ENCODE measurements around the gene ZFYVE26.
"Not testable (repeated sequence)": the region's sequence is repeated elsewhere in the genome, so short reads cannot be mapped to it uniquely, and the experiment has no call there.

ZFYVE26 gene

DNA sequence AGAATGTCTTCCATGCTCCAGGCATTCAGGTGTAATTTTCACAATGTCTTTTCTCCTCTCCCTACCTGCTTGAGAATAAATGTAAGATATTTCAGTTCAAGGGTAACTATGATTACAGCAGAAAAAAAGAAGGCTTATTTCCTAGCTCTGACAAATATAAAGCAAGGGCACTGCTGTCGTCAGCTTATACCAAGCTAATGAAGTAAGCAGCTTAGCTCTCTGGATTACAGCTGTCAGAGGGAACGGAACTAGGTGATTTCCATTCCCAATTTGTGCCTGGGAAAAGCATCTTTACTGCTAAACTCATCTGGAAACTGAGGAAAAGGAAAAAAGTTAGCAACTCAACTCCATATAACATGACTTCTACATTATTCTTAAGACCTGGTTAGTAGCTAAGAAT, 56.5 kb downstream of the ZFYVE26 start:
- no peak for DNase-seq (ENCODE audit: low read depth in 1 of 2, low spot score in 1 of 2)

- DNase-seq (ENCODE audit: low read depth in 1 of 2, low spot score in 1 of 2) = no peak
These were observed 59.2 kb downstream of the ZFYVE26 start for GRCh38 chr14:67757175-67757574.

GRCh38 chr14:67756496-67756895, 59.9 kb downstream of the ZFYVE26 start:
- no peak for DNase-seq (ENCODE audit: low read depth in 1 of 2, low spot score in 1 of 2)

DNA sequence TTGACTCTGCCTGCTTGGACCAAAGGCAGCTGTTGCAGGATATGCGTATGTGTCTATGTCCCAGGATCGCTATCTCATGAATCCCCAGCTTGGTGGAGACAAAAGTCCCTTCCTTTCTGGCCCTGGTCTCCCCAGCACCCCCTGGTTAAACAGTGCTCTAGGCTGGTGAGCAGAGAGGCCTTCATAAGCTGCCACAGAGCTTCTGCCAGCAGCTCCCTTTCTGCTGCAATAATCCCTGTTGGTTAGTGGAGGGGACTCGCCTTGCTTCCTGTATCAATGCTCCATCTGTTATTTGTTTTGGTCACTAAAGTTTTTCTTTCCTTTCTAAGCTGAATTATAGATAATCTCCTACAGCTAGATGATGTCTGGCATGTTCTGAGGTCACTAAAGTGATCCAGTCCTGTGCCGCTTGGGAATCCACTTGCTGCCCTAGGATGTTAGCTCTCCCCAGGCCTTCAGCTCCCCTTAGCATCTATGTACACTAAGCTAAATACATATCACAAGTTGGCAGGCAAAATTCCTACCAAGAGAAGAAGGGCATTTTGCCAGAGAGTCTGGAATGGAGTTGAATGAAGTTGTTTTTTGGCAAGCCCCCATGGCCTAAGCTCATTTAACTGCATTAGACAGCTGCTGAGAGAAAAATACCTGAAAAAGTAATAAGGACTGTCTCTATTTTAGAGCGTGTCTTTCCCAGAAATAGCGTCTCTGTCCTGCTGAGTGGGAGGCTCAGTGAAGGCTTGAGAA, 66.9 kb downstream of the ZFYVE26 start:
- no peak for DNase-seq (ENCODE audit: low read depth in 1 of 2, low spot score in 1 of 2)

GRCh38 chr14:67748312-67748711, 68.1 kb downstream of the ZFYVE26 start:
- DNase-seq (ENCODE audit: low read depth in 1 of 2, low spot score in 1 of 2) = no peak

- DNase-seq (ENCODE audit: low read depth in 1 of 2, low spot score in 1 of 2) = no peak
These were observed 69.5 kb downstream of the ZFYVE26 start for GRCh38 chr14:67746927-67747326.

DNA sequence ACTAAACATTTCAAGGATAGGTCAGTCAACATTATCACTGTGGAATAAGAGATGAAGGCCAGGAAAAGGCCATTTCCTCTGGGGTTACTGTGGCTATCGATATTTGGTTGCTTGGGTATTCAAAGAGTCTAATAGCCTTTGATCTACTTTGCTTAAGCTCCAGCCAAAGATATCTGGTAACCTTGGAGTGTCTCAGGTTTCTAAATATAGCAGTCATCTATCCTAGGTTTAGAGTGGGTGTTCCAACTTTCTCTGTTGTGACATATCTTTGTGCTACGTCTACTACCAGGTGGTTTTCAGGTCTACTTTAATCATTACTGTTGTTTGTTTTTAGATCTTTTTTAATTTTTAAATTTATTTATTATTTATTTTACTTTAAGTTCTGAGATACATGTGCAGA, 72.3 kb downstream of the ZFYVE26 start:
- DNase-seq (ENCODE audit: low read depth in 1 of 2, low spot score in 1 of 2) = no peak

DNA sequence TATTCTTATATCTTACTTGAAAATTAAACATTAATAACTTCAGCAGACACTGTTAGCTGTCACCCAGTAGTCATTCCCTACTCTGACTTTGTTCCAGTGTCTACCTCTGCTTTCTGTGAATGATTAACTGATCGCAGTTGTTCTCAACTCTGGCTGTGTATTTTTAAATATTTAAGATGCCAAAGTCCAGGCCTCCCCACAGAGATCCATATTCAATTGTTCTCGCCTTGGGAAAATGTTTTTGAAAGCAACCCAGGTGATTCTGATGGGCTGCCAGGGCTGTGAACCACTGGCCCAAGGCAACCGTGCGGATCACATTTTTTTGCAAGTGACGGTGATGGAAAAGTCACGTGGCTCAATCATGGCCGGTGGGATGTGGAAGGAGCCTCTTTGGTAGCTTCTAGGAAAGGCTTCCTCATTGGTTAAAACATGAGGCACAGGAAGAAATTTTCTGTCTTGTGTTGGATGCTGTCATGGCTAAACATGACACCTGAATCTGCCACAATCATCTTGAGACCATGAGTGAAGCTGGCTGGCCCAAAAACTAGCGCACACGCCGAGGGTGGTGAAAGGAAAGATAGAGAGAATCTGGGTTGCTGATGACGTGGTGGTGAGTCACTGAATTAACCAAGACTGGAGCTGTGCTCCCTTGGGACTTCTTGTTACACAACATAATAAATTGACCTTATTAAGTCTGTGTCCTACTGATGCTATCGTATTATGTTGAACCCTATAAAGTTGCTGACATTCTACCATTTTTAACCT, 77.5 kb downstream of the ZFYVE26 start:
- no peak for DNase-seq (ENCODE audit: low read depth in 1 of 2, low spot score in 1 of 2)

DNA sequence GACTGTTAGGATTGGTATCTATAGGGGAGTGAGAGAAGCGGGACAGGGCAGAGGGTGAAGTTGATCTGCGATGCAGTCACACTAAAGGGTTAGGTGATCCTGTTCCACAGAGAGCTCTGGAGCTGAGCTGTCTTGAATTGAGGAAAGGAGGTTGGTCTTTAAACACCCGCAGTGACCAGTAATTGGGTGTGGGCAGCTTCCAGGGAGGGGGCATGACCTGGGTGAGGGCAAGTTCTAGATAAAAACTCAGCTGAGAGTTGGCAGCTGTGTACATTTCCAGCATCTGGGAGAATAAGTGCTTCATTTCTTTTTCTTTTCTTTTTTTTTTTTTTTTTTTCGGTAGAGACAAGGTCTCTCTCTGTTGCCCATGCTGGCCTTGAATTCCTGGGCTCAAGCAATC, 79.6 kb downstream of the ZFYVE26 start:
- DNase-seq (ENCODE audit: low read depth in 1 of 2, low spot score in 1 of 2) = no peak

DNA sequence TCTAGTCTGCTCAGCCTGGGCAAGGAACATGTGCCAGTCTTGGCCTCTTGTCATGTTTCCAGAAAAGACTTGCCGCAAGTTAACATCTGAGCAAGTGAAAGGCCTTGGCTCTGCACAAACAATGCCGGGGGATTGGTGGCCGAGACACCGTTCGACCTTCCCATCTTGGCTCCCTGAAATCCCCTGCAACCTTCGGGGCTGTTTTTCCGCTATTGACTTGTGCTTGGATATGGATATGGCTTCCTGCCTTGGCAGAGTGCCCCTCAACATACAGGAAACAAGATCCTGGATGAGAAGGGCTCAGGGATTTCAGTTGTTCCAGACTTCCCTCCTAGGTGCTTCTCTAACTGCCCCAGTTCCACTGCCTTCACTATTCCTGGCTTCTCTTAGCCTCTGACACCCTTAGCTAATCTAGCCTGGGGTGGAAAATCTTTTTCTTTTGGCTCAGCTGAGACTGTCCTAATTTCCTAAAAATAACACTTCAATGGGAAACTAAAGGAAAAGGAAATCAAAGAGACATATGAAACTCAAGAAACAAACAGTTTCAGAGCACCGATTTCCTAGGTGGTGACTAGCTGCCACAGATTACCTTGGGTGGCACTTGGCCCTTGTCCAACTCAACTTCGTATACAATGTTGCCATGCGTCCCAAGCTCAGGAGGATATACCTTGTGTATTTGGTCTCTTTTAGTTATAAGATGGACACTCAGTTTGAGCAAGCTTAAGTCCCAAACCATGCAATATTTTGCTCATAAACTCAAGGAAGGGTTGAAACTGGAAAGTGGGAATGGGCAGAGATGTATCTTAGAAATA, 80.8 kb downstream of the ZFYVE26 start:
- DNase-seq (ENCODE audit: low read depth in 1 of 2, low spot score in 1 of 2) = no peak

DNA sequence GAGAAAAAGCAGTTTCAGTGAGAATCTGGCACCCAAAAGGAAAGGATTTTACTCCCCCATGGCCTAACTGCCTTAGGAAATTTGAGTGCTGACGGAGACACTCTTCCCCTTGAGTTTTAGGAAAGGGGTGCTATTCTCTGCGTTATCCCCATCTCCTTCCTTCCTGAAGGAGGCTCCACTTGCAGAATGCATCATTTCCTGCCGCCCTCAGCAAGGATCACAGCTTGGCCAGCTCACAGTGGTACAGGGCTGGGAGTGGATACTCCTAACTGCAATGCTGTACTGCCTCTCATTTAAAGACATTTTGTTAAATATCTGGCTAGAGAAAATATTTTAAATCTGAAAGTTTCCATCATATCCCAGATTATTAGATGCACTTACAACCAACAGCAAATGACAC, 81.7 kb downstream of the ZFYVE26 start:
- no peak for DNase-seq (ENCODE audit: low read depth in 1 of 2, low spot score in 1 of 2)

DNA sequence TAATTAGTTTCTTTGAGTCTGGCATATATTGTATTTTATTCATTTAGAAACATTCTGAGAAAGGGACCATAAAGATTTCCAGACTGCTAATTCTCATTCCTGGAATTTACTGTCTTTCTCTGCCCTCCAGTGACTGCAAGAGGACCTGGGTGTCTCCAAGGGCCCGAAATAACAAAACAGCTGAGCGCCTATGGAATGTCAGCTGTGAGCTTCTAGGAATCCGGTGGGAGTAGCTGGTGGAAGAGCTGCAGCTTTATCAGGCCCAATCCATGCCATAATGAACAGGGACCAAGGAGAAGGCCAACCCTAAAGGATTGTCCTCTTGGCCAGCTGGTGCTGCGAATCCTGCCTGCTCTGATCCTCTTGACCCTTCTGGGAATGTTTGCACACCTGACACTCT, 82.8 kb downstream of the ZFYVE26 start:
- no peak for DNase-seq (ENCODE audit: low read depth in 1 of 2, low spot score in 1 of 2)

- DNase-seq (ENCODE audit: low read depth in 1 of 2, low spot score in 1 of 2) = no peak
These were observed 87.1 kb downstream of the ZFYVE26 start for GRCh38 chr14:67729072-67729885.

DNA sequence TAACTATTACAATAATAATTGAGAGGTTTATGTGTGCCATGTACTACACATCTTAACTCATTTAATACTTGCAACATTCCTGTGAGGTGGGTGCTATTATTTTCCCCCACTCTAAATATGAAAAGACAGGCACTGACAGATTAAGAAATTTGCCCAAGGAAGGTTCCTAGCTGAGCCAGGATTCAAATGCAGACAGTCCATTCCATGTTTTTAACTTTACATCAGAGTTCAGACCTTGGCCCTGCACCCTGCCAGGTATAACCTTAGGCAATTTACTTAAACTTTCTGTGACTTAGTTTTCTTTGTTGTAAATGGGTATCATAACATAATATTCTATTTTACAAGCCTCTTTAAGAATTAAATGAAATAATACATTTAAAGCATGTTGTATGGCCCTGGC, 88.1 kb downstream of the ZFYVE26 start:
- DNase-seq (ENCODE audit: low read depth in 1 of 2, low spot score in 1 of 2) = no peak

- DNase-seq (ENCODE audit: low read depth in 1 of 2, low spot score in 1 of 2) = no peak
These were observed 89.0 kb downstream of the ZFYVE26 start for GRCh38 chr14:67727361-67727760.

- no peak for DNase-seq (ENCODE audit: low read depth in 1 of 2, low spot score in 1 of 2)
These were observed 91.2 kb downstream of the ZFYVE26 start for GRCh38 chr14:67725171-67725570.

DNA sequence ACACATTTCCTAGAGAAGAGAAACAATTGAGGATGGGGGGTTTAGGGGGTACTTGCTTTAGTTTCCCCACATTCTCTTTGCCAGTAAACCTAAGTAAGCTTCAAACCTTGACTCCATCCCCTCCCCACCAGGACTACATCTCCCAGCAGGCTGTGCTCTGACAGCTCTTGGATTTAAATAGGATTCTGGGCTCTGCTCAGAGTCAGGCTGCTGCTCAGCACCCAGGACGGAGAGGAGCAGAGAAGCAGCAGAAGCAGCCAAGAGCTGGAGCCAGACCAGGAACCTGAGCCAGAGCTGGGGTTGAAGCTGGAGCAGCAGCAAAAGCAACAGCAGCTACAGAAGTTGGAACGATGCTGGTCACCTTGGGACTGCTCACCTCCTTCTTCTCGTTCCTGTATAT, 94.1 kb downstream of the ZFYVE26 start:
- DNase-seq (ENCODE audit: low read depth in 1 of 2, low spot score in 1 of 2) = no peak

- DNase-seq (ENCODE audit: low read depth in 1 of 2, low spot score in 1 of 2) = no peak
These were observed 94.5 kb downstream of the ZFYVE26 start for GRCh38 chr14:67721875-67722274.

- DNase-seq (ENCODE audit: low read depth in 1 of 2, low spot score in 1 of 2) = no peak
These were observed 96.5 kb downstream of the ZFYVE26 start for GRCh38 chr14:67719866-67720265.

GRCh38 chr14:67719385-67719784, 97.0 kb downstream of the ZFYVE26 start:
- DNase-seq (ENCODE audit: low read depth in 1 of 2, low spot score in 1 of 2) = not testable (repeated sequence)

GRCh38 chr14:67718265-67718664, 98.1 kb downstream of the ZFYVE26 start:
- DNase-seq (ENCODE audit: low read depth in 1 of 2, low spot score in 1 of 2) = no peak
